ENCODE results near the gene TMEM221. TPM values are rescaled to one million over a fixed set of nuclear protein-coding genes. Genes with fewer than 3 reads are reported as not detected.

Gene TMEM221
- total and polyA plus RNA-seq, 5 donors: 0.22 to 0.43 (median 0.38) TPM; not detected in 1

DNA sequence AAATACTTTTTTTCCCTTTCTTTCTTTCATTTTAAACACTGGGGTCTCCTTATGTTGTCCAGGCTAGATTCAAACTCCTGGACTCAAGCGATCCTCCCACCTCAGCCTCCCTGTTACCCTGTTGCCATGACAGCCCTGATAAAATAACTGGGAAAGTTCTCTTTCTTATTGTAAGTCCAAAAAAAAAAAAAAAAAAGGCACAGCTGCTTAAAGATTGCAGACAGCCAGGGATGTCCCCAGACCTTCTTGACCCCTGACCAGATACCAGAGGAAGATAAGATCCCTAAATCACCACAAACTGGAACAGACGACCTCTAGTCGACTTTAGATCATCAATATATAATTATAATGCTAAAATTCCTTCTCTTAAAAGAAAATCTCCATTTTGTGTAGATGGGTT, 29.8 kb downstream of the TMEM221 start:
- no peak overlapping the region for H3K4me3 ChIP-seq (ENCODE audit: low read length)

DNA sequence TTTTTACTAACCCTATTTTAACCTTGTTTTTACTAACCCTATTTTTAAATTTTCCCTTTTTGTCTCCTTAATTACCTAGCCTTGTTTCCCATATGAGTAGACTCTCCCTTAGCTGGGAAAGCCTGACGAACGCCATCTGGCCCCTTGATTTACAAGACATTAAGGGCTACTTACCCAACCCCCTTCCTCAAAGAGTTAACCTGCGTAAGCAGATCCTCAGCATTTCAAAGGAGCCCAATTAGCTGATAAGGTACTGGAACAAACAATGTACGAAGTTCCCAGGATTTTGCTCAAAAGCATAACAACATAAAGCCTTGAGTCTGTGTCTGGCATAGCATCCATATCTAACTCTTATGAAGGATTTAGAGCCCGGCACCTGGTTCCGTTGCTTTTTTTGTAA, 33.3 kb downstream of the TMEM221 start:
- no peaks in the 10 kb centered on the region for H3K4me1 ChIP-seq (ENCODE audit: control insufficient read depth, insufficient read depth, low read length)
- intact Hi-C loops (cut with DNase I): no loop called here
- no peaks in the 10 kb centered on the region for H3K27me3 ChIP-seq (ENCODE audit: control insufficient read depth, insufficient read depth)
- DNase-seq (no peak), ATAC-seq (no peak)
- no peak overlapping the region for H3K4me3 ChIP-seq (ENCODE audit: low read length)
- 64% methylated on average over 6 of the region's 6 CpGs for WGBS
- no peaks in the 10 kb centered on the region for H3K9me3 ChIP-seq (ENCODE audit: control insufficient read depth, low read length)
- no peak overlapping the region for H3K27ac ChIP-seq (ENCODE audit: low read length)

More for the DNA sequence above, 29.8 kb downstream of the TMEM221 start:
- intact Hi-C loops (cut with DNase I): no loop called here
- Histone ChIP-seq H3K27ac (ENCODE audit: low read length) (no peak overlapping the region), H3K27me3 (ENCODE audit: control insufficient read depth, insufficient read depth) (no peaks in the 10 kb centered on the region), H3K9me3 (ENCODE audit: control insufficient read depth, low read length) (no peaks in the 10 kb centered on the region), H3K4me1 (ENCODE audit: control insufficient read depth, insufficient read depth, low read length) (no peaks in the 10 kb centered on the region)
- 47% methylated on average over 3 of the region's 3 CpGs for WGBS
- no peak for ATAC-seq
- no peak for DNase-seq

DNA sequence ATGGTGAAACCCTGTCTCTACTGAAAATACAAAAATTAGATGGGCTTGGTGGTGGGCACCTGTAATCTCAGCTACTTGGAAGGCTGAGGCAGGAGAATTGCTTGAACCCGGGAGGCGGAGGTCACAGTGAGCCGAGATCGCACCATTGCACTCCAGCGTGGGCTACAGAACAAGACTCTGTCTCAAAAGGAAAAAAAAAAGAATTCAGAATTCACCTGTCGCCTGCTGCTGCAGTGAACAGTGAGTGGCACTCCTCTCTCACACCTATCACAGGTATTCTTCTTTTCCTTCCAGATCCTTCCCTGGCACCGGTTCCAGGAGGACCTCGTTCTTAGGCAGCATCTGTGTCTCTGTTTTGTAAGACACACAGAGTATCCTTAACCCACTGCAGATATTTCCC, 34.4 kb downstream of the TMEM221 start:
- Histone ChIP-seq H3K4me1 (ENCODE audit: control insufficient read depth, insufficient read depth, low read length) (no peaks in the 10 kb centered on the region), H3K4me3 (ENCODE audit: low read length) (no peak overlapping the region), H3K27ac (ENCODE audit: low read length) (no peak overlapping the region), H3K9me3 (ENCODE audit: control insufficient read depth, low read length) (no peaks in the 10 kb centered on the region), H3K27me3 (ENCODE audit: control insufficient read depth, insufficient read depth) (no peaks in the 10 kb centered on the region)
- DNase-seq (no peak), ATAC-seq (no peak)
- intact Hi-C loops (cut with DNase I): no loop called here
- 89% methylated on average over 8 of the region's 8 CpGs for WGBS

DNA sequence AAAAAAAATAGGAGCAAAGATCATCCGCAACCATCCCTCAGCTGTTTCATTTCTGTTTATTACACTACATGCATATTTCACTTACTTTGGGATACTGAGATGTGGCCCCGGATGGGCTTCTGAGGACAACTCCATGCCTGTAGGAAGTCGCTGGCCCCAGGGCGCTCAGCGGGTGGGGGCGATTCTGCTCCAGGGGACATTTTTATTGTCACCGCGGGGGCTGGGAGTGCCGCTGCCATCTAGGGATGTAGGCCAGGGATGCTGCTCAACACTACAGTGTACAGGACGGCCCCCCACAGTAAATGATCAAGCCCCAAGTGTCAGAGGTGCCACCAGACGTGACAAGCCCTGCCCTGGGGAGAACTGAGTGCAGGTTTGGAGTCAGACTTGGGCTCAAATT, 36.7 kb downstream of the TMEM221 start:
- no peak for ATAC-seq
- WGBS: 78% methylated on average over 11 of the region's 11 CpGs
- no peak for DNase-seq
- Histone ChIP-seq H3K4me1 (ENCODE audit: control insufficient read depth, insufficient read depth, low read length) (no peaks in the 10 kb centered on the region), H3K9me3 (ENCODE audit: control insufficient read depth, low read length) (no peaks in the 10 kb centered on the region), H3K27ac (ENCODE audit: low read length) (no peak overlapping the region), H3K4me3 (ENCODE audit: low read length) (no peak overlapping the region), H3K27me3 (ENCODE audit: control insufficient read depth, insufficient read depth) (no peaks in the 10 kb centered on the region)
- intact Hi-C loops (cut with DNase I): no loop called here

DNA sequence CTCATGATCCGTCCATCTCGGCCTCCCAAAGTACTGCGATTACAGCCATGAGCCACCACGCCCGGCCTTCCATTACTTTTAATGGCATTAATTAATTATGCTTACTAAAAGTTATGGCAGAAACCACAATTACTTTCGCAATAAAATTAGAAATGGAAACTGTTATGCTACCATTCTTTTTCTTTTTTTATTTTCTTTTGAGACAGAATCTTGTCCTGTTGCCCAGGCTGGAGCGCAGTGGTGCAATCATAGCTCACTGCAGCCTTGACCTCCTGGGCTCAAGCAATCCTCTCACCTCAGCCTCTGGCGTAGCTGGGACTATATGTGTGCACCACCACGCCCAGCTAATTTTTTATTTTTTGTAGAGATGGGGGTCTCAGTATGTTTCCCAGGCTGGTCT, 38.5 kb downstream of the TMEM221 start:
- Histone ChIP-seq H3K9me3 (ENCODE audit: control insufficient read depth, low read length) (no peaks in the 10 kb centered on the region), H3K27me3 (ENCODE audit: control insufficient read depth, insufficient read depth) (no peaks in the 10 kb centered on the region), H3K27ac (ENCODE audit: low read length) (no peak overlapping the region), H3K4me3 (ENCODE audit: low read length) (no peak overlapping the region), H3K4me1 (ENCODE audit: control insufficient read depth, insufficient read depth, low read length) (no peaks in the 10 kb centered on the region)
- 94% methylated on average over 9 of the region's 9 CpGs for WGBS
- no peak for ATAC-seq
- DNase-seq: no peak
- intact Hi-C loops (cut with DNase I): no loop called here

DNA sequence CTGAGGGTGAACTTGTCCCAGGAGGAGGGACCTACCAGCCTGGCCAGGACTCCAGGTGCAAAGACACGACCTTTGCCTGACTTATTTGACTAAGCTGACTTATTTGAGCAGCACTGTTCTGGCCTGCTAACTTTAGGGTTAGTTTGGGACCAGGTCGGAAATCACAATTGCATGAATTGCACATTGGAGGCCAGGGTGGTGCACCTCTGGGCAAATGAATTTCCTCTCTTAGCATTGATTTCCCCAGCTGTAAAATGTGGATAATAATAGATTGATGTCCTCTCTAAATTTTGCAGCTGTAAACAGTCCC, 41.6 kb downstream of the TMEM221 start:
- 46% methylated on average over 2 of the region's 2 CpGs for WGBS
- no peaks in the 10 kb centered on the region for H3K4me1 ChIP-seq (ENCODE audit: control insufficient read depth, insufficient read depth, low read length)
- no peaks in the 10 kb centered on the region for H3K9me3 ChIP-seq (ENCODE audit: control insufficient read depth, low read length)
- DNase-seq: no peak
- intact Hi-C loops (cut with DNase I): no loop called here
- no peak for ATAC-seq
- H3K27me3 ChIP-seq (ENCODE audit: control insufficient read depth, insufficient read depth): no peaks in the 10 kb centered on the region
- H3K27ac ChIP-seq (ENCODE audit: low read length): peak overlapping the region; percentile 74
- H3K4me3 ChIP-seq (ENCODE audit: low read length): peak overlapping the region; percentile 19

DNA sequence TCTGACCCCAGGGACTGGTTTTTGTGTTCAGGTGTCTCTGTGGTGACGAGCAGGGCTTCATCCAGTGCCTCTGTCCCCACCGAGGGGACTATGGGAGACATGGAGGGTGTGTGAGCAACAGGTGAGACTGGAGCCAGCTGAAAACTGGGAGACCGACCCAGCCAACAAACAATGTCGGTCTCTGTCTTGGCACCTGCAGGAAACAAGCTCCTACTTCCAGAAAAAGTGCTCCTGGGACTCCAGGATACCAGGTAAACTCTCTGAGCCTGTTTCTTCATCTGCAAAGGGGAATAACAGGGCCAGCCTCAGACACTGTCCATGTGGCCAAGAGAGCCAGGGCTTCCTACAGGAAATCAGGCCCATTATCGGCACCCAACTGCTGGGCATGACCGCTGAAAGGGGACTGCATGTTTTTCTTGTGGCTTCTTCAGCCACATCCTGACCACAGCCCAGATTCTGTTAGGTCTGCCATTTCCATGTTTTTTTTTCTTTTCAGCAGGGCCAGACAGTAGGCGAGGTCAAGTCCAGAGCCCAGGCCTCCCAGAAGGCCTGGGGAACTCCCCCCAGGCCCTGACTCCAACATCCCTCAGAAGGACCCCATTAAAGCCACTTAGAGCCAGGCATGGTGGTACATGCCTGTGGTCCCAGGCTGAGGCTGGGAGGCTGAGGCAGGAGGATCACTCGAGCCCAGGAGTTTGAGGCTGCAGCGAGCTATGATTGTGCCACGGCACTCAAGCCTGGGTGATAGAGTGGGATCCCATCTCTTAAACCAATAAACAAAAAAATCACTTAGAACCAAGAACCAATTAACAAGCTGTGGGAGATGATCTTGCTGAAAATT, 42.2 kb downstream of the TMEM221 start:
- H3K4me3 ChIP-seq (ENCODE audit: low read length): peak overlapping the region; percentile 19
- no peaks in the 10 kb centered on the region for H3K9me3 ChIP-seq (ENCODE audit: control insufficient read depth, low read length)
- DNase-seq (no peak), ATAC-seq (peak in 1 of 2 donors; percentile 23)
- peak overlapping the region; percentile 74 for H3K27ac ChIP-seq (ENCODE audit: low read length)
- no peaks in the 10 kb centered on the region for H3K27me3 ChIP-seq (ENCODE audit: control insufficient read depth, insufficient read depth)
- 64% methylated on average over 10 of the region's 10 CpGs for WGBS
- no peaks in the 10 kb centered on the region for H3K4me1 ChIP-seq (ENCODE audit: control insufficient read depth, insufficient read depth, low read length)
- intact Hi-C loops (cut with DNase I): no loop called here

DNA sequence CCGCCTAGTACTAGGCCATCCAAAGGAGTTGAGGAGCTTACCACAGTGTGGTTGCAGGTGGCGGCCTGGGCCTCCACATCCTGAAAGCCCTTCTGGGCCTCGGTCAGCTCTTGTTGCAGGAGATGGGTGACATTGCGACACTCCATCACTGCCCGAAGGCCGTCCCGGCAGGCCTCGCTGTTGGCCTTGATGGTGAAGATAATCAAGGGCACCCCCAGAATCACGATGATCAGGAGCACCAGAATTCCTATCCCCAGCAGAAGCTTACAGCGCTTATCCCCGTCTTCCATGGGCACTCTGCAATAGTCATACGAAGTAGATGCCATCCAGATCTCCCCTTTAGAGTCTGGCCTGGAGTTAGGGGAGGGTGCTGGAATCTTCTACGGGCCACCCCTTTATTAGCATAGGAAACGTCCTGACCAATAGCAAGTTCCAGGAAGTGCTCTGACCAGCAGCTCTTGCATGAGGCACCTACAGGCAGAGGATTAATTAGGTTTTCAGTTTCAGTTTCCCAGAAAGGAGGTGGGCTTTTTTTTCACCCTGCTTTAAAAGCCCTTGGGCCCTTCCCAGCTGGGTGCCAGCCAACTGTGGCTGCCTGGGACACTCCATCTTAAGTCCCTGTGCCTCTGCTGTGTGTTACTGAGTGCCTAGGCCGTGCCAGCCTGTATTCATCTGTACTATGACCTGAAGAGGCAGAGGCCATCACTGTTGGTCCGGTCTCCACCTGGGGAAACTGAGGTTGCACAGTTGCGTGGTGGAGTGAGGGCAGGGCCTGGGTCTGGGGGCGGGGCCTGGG, 43.0 kb downstream of the TMEM221 start, which contains the start of gene BST2:
TSS of gene BST2 (minus strand) at position 381 of the 796 bp plus-strand sequence. CDS start at position 326, 55 bp downstream.
- WGBS: 55% methylated on average over 18 of the region's 18 CpGs
- DNase-seq: peak; percentile 78 to 89 (median 82)
- Histone ChIP-seq H3K27ac (ENCODE audit: low read length) (peak within 1 kb of the TSS; percentile 80), H3K4me1 (ENCODE audit: control insufficient read depth, insufficient read depth, low read length) (no peaks in the 10 kb centered on the region), H3K27me3 (ENCODE audit: control insufficient read depth, insufficient read depth) (no peaks in the 10 kb centered on the region), H3K4me3 (ENCODE audit: low read length) (peak within 1 kb of the TSS; percentile 38), H3K9me3 (ENCODE audit: control insufficient read depth, low read length) (no peaks in the 10 kb centered on the region)
- intact Hi-C loops (cut with DNase I): no loop called here
- peak; percentile 95 for ATAC-seq

DNA sequence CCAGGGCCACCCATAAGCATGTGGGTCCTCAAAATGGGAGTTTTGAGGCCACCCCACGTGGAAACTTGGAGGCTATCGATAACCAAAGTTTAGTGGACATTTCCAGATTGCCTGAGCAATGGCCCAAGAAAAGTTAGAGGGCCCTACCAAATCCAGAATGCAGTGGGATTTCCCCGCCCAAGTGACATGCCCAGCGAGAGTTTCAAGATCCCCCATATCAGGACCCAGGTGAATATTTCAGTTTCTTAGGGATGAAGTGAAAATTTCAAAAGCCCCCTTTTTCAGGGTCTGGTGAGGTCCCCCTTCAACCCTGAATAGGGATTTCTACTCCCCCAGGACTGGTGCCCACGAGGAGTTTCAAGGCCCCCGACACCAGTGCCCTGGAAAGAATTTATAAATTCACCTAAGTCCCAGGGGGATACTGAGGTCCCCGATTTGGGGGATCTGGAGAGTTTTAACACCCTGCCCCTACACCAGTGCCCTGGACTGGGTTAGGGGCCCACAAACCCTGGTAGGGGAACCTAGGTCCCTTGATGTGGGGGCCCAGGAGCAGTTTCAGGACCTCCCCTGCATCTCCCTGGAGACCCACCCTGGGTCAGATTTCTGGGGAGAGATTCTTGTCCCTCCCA, 43.7 kb downstream of the TMEM221 start:
- no peak for DNase-seq
- intact Hi-C loops (cut with DNase I): no loop called here
- H3K4me1 ChIP-seq (ENCODE audit: control insufficient read depth, insufficient read depth, low read length): no peaks in the 10 kb centered on the region
- H3K27ac ChIP-seq (ENCODE audit: low read length): peak overlapping the region; percentile 80
- peak overlapping the region; percentile 38 for H3K4me3 ChIP-seq (ENCODE audit: low read length)
- WGBS: 61% methylated on average over 7 of the region's 7 CpGs
- no peak for ATAC-seq
- no peaks in the 10 kb centered on the region for H3K9me3 ChIP-seq (ENCODE audit: control insufficient read depth, low read length)
- no peaks in the 10 kb centered on the region for H3K27me3 ChIP-seq (ENCODE audit: control insufficient read depth, insufficient read depth)

DNA sequence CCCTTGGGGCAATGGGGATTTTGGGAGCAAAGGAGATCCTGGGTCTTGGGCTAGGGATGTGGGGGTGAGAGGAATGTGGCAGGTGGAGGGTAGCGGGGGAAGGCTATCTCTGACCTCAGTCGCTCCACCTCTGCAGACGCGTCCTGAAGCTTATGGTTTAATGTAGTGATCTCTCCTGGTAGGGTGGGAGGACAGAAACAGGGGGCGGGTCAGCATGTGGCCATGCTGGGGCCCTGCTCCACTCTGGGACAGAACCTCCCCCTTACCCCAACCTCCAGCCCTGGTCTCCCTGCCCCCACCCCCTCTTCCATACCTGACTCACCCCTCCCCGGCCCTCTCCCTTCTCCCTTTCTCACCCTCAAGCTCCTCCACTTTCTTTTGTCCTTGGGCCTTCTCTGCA, 44.5 kb downstream of the TMEM221 start:
- ATAC-seq (no peak), DNase-seq (no peak)
- Histone ChIP-seq H3K4me1 (ENCODE audit: control insufficient read depth, insufficient read depth, low read length) (no peaks in the 10 kb centered on the region), H3K27me3 (ENCODE audit: control insufficient read depth, insufficient read depth) (no peaks in the 10 kb centered on the region), H3K27ac (ENCODE audit: low read length) (peak overlapping the region; percentile 6), H3K4me3 (ENCODE audit: low read length) (peak overlapping the region; percentile 38), H3K9me3 (ENCODE audit: control insufficient read depth, low read length) (no peaks in the 10 kb centered on the region)
- WGBS: 74% methylated on average over 6 of the region's 6 CpGs
- intact Hi-C loops (cut with DNase I): no loop called here
